Measurements from ENCODE around the gene NRXN3.

The NRXN3 gene

DNA sequence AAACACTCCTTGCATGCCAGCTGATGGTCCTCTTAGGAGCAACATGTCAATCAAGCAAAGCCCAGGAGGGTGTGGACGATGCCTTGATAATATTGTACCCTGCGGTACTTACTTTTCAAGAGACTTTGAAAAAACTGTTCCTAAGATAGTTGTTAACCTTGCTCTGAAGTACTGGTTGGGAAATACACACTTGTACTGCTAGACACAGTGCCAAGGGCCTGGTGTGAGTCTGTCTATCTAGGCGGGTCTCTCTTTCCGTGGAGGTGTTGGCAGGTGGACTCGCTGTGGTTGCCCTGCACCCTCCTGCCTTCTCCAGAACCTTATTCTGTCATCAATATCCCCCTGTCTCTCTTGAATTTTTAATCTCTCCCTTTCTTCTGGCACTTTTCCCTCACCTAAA is 189.4 kb downstream of the NRXN3 start:
- no peak for DNase-seq (ENCODE audit: low spot score)
- TF ChIP-seq, protein P1, sequence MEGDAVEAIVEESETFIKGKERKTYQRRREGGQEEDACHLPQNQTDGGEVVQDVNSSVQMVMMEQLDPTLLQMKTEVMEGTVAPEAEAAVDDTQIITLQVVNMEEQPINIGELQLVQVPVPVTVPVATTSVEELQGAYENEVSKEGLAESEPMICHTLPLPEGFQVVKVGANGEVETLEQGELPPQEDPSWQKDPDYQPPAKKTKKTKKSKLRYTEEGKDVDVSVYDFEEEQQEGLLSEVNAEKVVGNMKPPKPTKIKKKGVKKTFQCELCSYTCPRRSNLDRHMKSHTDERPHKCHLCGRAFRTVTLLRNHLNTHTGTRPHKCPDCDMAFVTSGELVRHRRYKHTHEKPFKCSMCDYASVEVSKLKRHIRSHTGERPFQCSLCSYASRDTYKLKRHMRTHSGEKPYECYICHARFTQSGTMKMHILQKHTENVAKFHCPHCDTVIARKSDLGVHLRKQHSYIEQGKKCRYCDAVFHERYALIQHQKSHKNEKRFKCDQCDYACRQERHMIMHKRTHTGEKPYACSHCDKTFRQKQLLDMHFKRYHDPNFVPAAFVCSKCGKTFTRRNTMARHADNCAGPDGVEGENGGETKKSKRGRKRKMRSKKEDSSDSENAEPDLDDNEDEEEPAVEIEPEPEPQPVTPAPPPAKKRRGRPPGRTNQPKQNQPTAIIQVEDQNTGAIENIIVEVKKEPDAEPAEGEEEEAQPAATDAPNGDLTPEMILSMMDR (IDR thresholded peaks at IDR 0.05; ENCODE audit: borderline replicate concordance, control extremely low read depth, extremely low read depth, insufficient read depth, missing control alignments): no peak
- in situ Hi-C loops (cut with MboI; ENCODE audit: low sequenced_read_pairs, unreplicated experiment): no loop called here

DNA sequence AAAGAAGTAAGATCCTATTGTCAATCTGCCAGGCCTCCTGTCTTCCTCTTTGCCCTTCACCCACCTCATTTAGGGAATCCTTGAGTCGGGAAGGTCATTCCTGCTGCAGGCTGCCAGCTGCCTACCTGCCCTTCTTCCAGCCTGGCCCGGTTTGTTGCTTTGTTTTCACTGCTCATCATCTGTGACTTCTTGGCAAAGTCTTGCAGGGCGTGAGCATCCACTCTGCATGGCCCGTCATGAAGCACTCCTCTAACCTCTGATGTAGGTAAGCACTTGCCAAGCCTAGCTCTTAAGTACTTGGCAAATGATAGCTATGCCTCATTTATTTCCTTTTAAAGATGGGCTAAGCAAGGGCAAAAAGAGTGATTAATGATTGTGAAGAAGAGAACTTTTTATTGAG is 192.8 kb downstream of the NRXN3 start:
- in situ Hi-C loops (cut with MboI; ENCODE audit: low sequenced_read_pairs, unreplicated experiment): no loop called here
- TF ChIP-seq, protein P1 (IDR thresholded peaks at IDR 0.05; ENCODE audit: borderline replicate concordance, control extremely low read depth, extremely low read depth, insufficient read depth, missing control alignments): no peak
- no peak for DNase-seq (ENCODE audit: low spot score)

DNA sequence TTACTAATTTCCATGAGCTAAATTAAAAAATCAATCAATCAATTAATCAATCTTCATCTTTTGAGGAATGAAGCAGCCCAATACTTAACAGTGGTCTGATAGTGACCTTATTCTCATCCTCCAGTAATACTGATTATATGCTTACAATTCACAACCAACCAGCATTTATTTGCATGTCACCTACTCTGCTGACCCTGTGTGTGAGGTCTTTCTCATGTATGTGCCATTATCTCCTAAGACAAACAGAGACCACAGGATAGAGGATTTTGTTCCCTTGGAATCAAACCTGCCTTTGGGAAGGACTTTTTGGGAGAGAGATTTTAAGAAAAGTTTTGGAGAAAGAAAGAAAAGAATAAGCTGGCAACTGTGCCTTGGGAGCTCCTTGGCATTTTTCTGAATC is 197.2 kb downstream of the NRXN3 start:
- no peak for DNase-seq (ENCODE audit: low spot score)
- TF ChIP-seq, protein P1 (IDR thresholded peaks at IDR 0.05; ENCODE audit: borderline replicate concordance, control extremely low read depth, extremely low read depth, insufficient read depth, missing control alignments): no peak
- in situ Hi-C loops (cut with MboI; ENCODE audit: low sequenced_read_pairs, unreplicated experiment): no loop called here

DNA sequence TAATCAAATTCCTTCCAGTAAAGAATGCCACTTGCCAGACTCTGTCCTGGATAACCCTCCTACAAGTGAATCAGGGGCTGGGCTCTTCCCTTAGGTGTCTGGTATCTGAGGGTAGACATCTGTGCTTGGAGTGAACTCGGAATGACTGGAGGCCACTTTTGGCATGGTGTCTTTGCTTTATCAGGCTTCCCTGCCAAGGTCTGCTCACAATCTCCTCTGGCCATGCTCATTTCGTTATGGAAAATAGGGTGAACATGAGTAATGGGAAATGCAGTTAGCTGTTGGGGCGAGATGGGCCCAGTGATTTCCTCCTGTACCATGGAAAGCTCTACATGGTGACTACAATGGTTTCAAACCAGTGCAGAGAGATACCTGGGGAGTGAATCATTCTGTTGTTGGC is 212.9 kb downstream of the NRXN3 start:
- TF ChIP-seq, protein P1 (IDR thresholded peaks at IDR 0.05; ENCODE audit: borderline replicate concordance, control extremely low read depth, extremely low read depth, insufficient read depth, missing control alignments): no peak
- no peak for DNase-seq (ENCODE audit: low spot score)
- in situ Hi-C loops (cut with MboI; ENCODE audit: low sequenced_read_pairs, unreplicated experiment): no loop called here

DNA sequence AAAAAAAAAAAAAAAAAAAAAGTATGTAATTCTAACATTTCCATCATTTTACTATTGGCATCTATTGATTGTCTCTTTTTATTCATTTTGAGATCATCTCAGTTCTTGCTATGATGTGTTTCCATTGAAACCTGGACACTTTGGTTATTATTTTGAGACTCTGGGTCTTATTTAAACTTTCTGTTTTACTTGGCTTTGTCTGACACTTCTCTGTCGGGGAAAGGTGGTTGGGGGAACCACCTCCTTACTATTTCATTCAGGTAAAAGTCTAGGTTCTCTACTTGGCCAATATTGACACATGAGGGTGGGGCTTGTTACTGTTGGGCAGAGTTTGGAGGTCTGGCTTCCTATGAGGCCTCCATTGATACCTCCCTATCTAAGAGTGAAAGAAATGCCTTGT is 228.0 kb downstream of the NRXN3 start:
- TF ChIP-seq, protein P1 (IDR thresholded peaks at IDR 0.05; ENCODE audit: borderline replicate concordance, control extremely low read depth, extremely low read depth, insufficient read depth, missing control alignments): no peak
- no peak for DNase-seq (ENCODE audit: low spot score)
- in situ Hi-C loops (cut with MboI; ENCODE audit: low sequenced_read_pairs, unreplicated experiment): no loop called here

DNA sequence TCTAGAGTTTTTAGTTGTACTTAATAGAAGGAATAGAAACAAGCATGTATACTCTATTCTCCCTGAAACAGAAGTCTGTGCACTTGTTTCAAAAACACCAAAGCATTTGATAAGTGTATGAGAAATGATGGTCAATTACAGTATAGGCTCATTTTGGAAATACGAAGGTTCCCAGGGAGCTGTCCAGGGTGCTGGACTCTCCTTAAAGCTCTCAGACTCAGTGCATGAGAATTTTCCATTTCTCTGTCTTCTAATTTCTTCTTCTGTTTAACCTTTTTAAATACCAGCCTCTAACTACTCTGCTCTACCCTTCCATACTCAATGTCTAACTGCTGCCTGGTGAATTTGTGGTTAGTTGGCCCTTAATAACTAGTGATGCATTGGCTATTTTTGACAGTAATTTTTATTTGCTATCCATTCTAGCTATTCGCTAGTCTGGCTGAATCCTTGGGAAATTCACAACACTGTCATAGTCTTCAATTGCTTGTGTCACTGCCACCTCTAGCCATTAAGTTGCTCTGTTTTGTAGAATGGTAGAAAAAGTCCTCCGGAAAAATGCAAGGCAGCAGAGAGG is 229.2 kb downstream of the NRXN3 start:
- TF ChIP-seq, protein P1 (IDR thresholded peaks at IDR 0.05; ENCODE audit: borderline replicate concordance, control extremely low read depth, extremely low read depth, insufficient read depth, missing control alignments): no peak
- no peak for DNase-seq (ENCODE audit: low spot score)

More for the DNA sequence above, 229.2 kb downstream of the NRXN3 start:
- in situ Hi-C loops (cut with MboI; ENCODE audit: low sequenced_read_pairs, unreplicated experiment): no loop called here
